Subcutaneous adipose tissue (tissue), 4 donors: ENCODE measurements around the gene CCAR1. TPM values are rescaled to one million over a fixed set of nuclear protein-coding genes. Genes with fewer than 3 reads are reported as not detected.

Experiments
- total RNA-seq, 4 donors: library from RNA; depleted of rRNA; stranded (reverse); fragments of >200 nt; gene quantifications; one replicate each; pipeline ENCODE4 v1.1.0, GENCODE V29; 2016
- TF ChIP-seq, protein P1 (sequence below): fragments of 450-650 bp; IDR thresholded peaks from one replicate; pipeline ENCODE4 v1.5.1; 2016; ENCODE audit warnings: low read depth, mild to moderate bottlenecking, control low read depth, antibody characterized with exemption, moderate library complexity

Gene CCAR1
- total RNA-seq, 4 donors from 2014 or later = 51.1 to 102 (median 53.8) TPM

DNA sequence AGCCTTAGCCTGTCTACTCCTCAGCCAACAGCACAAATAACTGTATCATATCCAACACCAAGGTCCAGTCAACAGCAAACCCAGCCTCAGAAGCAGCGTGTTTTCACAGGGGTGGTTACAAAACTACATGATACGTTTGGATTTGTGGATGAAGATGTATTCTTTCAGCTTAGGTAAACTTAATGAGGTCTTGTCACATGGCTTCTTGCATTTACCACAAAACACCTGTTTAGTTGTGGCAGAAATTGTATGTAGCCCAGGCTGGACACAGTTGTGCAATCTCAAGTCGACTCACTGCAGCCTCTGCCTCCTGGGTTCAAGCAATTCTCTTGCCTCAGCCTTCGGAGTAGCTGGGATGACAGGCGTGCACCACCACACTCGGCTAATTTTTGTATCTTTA lies 21.4 kb downstream of the CCAR1 start:
- TF ChIP-seq, protein P1, sequence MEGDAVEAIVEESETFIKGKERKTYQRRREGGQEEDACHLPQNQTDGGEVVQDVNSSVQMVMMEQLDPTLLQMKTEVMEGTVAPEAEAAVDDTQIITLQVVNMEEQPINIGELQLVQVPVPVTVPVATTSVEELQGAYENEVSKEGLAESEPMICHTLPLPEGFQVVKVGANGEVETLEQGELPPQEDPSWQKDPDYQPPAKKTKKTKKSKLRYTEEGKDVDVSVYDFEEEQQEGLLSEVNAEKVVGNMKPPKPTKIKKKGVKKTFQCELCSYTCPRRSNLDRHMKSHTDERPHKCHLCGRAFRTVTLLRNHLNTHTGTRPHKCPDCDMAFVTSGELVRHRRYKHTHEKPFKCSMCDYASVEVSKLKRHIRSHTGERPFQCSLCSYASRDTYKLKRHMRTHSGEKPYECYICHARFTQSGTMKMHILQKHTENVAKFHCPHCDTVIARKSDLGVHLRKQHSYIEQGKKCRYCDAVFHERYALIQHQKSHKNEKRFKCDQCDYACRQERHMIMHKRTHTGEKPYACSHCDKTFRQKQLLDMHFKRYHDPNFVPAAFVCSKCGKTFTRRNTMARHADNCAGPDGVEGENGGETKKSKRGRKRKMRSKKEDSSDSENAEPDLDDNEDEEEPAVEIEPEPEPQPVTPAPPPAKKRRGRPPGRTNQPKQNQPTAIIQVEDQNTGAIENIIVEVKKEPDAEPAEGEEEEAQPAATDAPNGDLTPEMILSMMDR = no peak

DNA sequence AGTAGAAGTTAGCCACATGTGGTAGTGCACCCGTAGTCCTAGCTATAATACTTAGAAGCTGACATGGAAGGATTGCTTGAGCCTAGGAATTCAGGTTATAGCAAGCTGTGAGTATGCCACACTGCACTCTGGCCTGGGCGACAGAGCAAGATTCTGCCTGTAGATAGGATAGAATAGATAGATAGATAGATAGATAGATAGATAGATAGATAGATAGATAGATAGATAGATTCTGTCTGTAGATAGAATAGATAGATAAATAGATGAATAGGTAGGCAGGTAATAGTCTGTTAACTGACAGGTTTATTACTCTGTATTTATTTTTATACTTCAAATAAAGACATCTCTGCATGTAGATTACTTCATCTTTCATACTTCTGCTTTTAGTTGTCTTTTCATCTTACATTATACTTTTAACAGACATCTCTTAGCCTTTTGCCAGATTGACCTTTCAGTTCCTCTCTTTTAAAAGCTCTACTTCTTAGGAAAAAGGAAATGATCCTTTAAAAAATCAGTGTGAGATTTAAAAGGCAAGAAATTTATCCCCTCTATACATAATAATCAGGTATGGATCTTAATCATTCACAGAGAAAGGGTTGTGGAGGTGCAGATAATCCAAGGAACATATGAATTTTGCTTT lies 31.8 kb downstream of the CCAR1 start:
- TF ChIP-seq, protein P1 = no peak

DNA sequence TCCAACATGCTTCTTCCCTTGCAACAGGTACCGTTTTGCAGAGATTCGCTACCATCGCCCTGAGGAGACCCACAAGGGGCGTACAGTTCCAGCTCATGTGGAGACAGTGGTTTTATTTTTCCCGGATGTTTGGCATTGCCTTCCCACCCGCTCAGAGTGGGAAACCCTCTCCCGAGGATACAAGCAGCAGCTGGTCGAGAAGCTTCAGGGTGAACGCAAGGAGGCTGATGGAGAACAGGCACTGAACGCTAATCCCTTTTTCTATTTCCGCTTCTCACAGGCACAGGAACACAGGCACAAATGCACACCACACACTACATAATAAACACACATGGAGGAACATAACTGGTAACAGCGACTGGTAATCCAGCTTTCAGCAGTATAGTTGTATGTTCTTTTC lies 35.2 kb downstream of the CCAR1 start:
- TF ChIP-seq, protein P1 = no peak

DNA sequence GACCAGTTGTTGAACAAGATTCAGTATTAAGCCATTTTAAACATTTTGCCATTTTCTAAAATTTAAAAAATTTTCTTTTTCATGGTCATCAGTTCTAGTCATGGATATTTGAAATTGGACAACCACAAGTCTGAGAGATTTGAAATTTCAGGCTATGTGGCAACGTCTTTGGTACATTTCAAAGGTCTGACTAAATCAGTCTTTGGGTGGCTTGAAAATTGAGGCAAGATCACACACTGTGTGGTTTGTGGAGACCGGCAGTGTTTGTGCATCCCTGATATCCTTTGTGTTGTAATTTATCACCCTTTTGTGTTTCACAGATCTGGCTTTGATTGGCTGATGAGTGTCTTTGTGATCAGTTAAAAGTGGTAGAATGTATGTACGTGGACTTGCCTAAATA lies 35.7 kb downstream of the CCAR1 start:
- TF ChIP-seq, protein P1 = no peak

DNA sequence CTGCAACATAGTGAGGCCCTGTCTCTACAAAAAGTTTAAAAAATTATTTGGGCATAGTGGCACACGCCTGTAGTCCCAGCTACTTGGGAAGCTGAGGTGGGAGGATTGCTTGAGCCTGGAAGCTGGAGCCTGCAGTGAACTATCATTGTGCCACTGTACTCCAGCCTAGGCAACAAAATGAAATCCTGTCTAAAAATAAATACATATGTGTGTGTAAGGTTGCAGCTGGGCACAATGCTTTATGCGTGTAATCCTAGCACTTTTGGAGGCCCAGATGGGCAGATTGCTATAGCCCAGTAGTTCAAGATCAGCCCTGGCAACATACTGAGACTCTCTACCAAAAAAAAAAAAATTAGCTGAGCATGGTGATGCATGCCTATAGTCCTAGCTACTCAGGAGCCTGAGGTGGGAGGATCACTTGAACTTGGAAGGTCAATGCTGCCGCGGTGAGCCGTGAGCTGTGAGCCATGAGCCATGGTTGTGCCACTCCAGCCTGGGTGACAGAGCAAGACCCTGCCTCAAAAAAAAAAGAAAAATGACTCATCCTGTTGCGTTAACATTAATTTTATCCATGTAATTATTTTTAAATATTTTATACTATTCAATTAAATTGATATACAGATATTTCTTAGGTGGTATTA lies 38.3 kb downstream of the CCAR1 start:
- TF ChIP-seq, protein P1 = no peak

DNA sequence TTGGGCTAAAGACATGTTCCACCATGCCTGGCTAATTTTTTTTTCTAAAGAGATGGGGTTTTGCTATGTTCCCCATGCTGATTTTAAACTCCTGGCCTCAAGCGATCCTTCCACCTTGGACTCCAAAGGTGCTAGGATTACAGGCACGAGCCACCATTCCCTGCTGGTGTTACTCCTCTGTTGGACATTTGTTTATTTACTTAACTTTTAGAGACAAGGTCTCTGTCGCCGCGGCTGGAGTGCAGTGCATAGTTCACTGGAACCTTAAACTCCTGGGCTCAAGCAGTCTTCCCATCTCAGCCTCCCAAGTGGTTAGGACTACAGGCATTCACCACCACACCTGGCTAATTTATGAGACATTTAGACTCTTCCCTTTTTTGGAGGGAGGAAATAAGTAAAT lies 38.9 kb downstream of the CCAR1 start:
- TF ChIP-seq, protein P1 = no peak

DNA sequence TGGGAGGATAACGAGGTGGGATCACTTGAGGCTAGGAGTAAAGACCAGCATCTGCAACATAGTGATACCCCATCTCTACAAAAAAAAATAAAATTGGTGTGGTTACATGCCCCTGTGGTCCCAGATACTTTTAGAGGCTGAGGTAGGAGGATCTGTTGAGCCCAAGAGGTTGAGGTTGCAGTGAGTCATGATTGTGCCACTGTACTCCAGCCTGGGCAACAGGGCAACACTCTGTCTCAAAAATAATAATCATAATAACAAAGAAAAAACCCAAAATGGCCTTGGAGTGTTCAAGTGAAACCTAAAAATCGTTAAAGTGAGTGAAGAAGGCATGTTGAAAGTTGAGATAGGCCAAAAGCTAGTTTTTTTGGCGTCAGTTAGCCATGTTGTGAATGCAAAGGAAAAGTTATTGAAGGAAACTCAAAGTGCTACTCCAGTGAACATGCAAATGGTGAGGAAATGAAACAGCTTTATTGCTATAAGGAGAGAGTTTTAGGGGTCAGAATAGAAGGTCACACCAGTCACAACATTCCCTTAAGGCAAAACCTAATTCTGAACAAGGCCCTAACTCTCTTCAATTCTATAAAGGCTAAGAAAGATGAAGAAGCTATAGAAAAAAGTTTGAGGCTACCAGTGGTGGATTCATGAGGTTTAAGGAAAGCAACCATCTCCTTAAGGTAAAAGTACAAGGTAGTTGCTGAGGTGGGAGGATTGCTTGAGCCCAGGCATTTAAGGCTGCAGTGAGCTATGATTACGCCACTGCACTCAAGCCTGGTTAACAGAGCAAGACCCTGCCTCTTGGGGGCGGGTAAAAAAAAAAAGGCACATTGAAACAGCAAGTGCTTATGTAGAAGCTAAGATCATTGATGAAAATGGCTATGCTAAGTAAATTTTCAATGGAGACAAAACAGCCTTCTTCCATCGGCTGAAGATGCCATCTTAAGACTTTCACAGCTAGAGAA lies 60.9 kb downstream of the CCAR1 start:
- TF ChIP-seq, protein P1 = no peak
